ENCODE data around the gene ADAMTS17. TPM values are rescaled to one million over a fixed set of nuclear protein-coding genes. Genes with fewer than 3 reads are reported as not detected.

Gene ADAMTS17
- total RNA-seq, 1 donor from 2014 or later, result 1.5 TPM

- Mint-ChIP-seq H3K9me3 (peaks cover 5% of the 10 kb centered on the region), H3K27me3 (ENCODE audit: insufficient read depth, low read depth) (peaks cover 2% of the 10 kb centered on the region), H3K4me1 (peaks cover 10% of the 10 kb centered on the region), H3K27ac (no peak overlapping the region), H3K4me3 (no peak overlapping the region), H3K36me3 (no peaks in the 10 kb centered on the region)
- no peak for DNase-seq (ENCODE audit: low spot score)
- no peak for TF ChIP-seq EZH2 (IDR thresholded peaks at IDR 0.05)
- no peak for TF ChIP-seq EZH2phosphoT487 (IDR thresholded peaks at IDR 0.05)
- TF ChIP-seq, protein P1, sequence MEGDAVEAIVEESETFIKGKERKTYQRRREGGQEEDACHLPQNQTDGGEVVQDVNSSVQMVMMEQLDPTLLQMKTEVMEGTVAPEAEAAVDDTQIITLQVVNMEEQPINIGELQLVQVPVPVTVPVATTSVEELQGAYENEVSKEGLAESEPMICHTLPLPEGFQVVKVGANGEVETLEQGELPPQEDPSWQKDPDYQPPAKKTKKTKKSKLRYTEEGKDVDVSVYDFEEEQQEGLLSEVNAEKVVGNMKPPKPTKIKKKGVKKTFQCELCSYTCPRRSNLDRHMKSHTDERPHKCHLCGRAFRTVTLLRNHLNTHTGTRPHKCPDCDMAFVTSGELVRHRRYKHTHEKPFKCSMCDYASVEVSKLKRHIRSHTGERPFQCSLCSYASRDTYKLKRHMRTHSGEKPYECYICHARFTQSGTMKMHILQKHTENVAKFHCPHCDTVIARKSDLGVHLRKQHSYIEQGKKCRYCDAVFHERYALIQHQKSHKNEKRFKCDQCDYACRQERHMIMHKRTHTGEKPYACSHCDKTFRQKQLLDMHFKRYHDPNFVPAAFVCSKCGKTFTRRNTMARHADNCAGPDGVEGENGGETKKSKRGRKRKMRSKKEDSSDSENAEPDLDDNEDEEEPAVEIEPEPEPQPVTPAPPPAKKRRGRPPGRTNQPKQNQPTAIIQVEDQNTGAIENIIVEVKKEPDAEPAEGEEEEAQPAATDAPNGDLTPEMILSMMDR (IDR thresholded peaks at IDR 0.05), result no peak
- no peak overlapping the region for H3K9ac ChIP-seq
- H4K20me1 ChIP-seq (ENCODE audit: low read depth), result no peaks in the 10 kb centered on the region
- no peaks in the 10 kb centered on the region for H3F3A ChIP-seq (ENCODE audit: low read depth)
- H3K9me3 ChIP-seq (ENCODE audit: low read depth), result no peaks in the 10 kb centered on the region
- no peak overlapping the region for H3K27ac ChIP-seq
- H3K36me3 ChIP-seq, result no peaks in the 10 kb centered on the region
- H3K27me3 ChIP-seq, result no peaks in the 10 kb centered on the region
- no peaks in the 10 kb centered on the region for H3K79me2 ChIP-seq (ENCODE audit: low read depth)
- H3K4me2 ChIP-seq, result no peak overlapping the region
- no peak overlapping the region for H3K4me3 ChIP-seq
- H3K4me1 ChIP-seq, result peaks cover 4% of the 10 kb centered on the region
- no peak overlapping the region for H2AFZ ChIP-seq (replicated peaks)
These were observed 325.1 kb downstream of the ADAMTS17 start for GRCh38 chr15:100016632-100017031.

DNA sequence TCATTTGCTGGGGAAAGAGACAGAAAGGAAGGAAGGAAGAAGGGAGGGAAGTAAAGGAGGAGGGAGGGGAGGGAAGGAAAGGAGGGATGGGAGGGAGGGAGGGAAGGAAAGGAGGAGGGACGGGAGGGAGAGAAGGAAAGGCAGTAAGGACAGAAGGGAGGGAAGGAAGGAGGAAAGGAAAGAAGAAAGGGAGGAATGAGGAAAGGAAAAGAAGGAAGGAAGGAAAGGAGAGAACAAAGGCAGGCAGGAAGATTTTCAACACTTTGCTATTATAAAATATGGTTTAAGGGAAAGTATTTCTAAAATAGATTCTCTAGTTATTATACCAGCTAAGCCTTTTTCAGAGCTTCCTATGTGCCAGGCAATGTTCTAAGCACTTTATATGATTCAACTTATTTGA is 330.5 kb downstream of the ADAMTS17 start:
- no peaks in the 10 kb centered on the region for H3K4me1 ChIP-seq
- no peak overlapping the region for H3K27ac ChIP-seq
- no peaks in the 10 kb centered on the region for H4K20me1 ChIP-seq (ENCODE audit: low read depth)
- H3K27me3 ChIP-seq, result no peaks in the 10 kb centered on the region
- Mint-ChIP-seq H3K27me3 (ENCODE audit: insufficient read depth, low read depth) (peaks cover 7% of the 10 kb centered on the region), H3K9me3 (peaks cover 2% of the 10 kb centered on the region), H3K27ac (no peak overlapping the region), H3K4me1 (no peaks in the 10 kb centered on the region), H3K36me3 (no peaks in the 10 kb centered on the region), H3K4me3 (no peak overlapping the region)
- H2AFZ ChIP-seq (replicated peaks), result no peak overlapping the region
- no peak overlapping the region for H3K9ac ChIP-seq
- DNase-seq (ENCODE audit: low spot score), result no peak
- no peak overlapping the region for H3K4me3 ChIP-seq
- H3K9me3 ChIP-seq (ENCODE audit: low read depth), result no peaks in the 10 kb centered on the region
- H3K4me2 ChIP-seq, result no peak overlapping the region
- TF ChIP-seq EZH2 (IDR thresholded peaks at IDR 0.05), result no peak
- TF ChIP-seq EZH2phosphoT487 (IDR thresholded peaks at IDR 0.05), result no peak
- TF ChIP-seq, protein P1 (IDR thresholded peaks at IDR 0.05), result no peak
- no peaks in the 10 kb centered on the region for H3K36me3 ChIP-seq
- no peaks in the 10 kb centered on the region for H3F3A ChIP-seq (ENCODE audit: low read depth)
- H3K79me2 ChIP-seq (ENCODE audit: low read depth), result no peaks in the 10 kb centered on the region

DNA sequence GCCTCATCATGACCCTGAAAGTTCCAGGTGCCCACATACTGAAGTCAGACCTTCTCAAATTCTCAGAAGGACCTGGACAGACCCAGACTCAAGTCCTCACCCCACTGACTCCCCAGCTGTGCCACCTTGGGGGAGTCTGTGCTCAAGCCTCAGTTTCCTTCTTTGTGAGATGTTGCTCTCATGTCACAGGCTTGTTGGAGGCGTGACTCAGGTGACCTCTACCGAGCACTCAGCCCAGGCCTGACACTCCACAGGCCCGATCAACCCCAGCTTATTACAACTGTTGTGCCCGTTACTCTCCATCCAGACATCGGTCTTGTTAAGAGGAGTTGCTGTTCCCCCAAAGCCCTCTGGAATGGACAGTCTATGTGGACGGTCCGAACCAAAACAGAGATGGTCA is 332.4 kb downstream of the ADAMTS17 start:
- H4K20me1 ChIP-seq (ENCODE audit: low read depth), result no peaks in the 10 kb centered on the region
- H3K27me3 Mint-ChIP-seq (ENCODE audit: insufficient read depth, low read depth), result peaks cover 7% of the 10 kb centered on the region
- no peaks in the 10 kb centered on the region for H3K79me2 ChIP-seq (ENCODE audit: low read depth)
- no peaks in the 10 kb centered on the region for H3F3A ChIP-seq (ENCODE audit: low read depth)
- H3K36me3 Mint-ChIP-seq, result no peaks in the 10 kb centered on the region
- peaks cover 2% of the 10 kb centered on the region for H3K9me3 Mint-ChIP-seq
- H3K4me2 ChIP-seq, result no peak overlapping the region
- H2AFZ ChIP-seq (replicated peaks), result no peak overlapping the region
- H3K27ac Mint-ChIP-seq, result no peak overlapping the region
- no peaks in the 10 kb centered on the region for H3K27me3 ChIP-seq
- no peak overlapping the region for H3K4me3 ChIP-seq
- no peaks in the 10 kb centered on the region for H3K4me1 Mint-ChIP-seq
- H3K9me3 ChIP-seq (ENCODE audit: low read depth), result no peaks in the 10 kb centered on the region
- H3K9ac ChIP-seq, result no peak overlapping the region
- H3K4me3 Mint-ChIP-seq, result no peak overlapping the region
- no peak for DNase-seq (ENCODE audit: low spot score)
- no peaks in the 10 kb centered on the region for H3K4me1 ChIP-seq
- TF ChIP-seq, protein P1 (IDR thresholded peaks at IDR 0.05), result no peak
- TF ChIP-seq EZH2 (IDR thresholded peaks at IDR 0.05) (no peak), EZH2phosphoT487 (IDR thresholded peaks at IDR 0.05) (no peak)
- H3K27ac ChIP-seq, result no peak overlapping the region
- no peaks in the 10 kb centered on the region for H3K36me3 ChIP-seq

Measured in neural progenitor cell (in vitro differentiated cells).